Measurements from ENCODE around the gene PPP1R12A. TPM values are rescaled to one million over a fixed set of nuclear protein-coding genes. Genes with fewer than 3 reads are reported as not detected.

PPP1R12A gene
- total RNA-seq, 4 donors from 2014 or later: 181 to 286 (median 243) TPM

DNA sequence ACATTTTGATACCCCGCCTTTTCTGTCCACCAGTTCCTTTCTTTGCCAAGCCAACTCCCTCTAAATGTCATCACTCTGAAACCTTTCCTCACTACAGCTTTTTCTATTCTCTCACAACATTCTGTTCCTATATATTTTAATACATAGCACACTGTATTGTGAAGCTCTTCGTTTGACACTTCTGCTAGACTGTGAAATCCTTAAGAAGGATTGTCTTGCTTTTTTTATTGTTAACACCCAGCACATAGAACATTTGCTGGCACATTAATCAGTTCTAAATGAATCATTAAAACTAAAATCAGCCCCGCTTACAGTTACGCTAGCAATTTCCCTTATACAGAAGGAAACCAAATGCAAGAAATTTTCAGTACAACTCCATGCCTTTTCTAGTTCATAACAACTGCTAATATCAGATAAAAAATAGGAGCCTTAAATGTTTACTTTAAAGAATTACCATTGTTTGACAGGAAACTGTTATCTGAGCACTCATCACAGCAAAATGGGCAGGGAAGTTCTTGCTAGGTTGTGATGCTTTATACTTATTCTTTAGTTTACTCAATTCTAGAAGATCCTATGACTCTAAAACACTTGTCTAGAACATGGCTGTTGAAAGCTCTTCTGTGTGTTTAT lies 93.5 kb downstream of the PPP1R12A start:
- no peak for DNase-seq
- Histone ChIP-seq H3K27me3 (no peaks in the 10 kb centered on the region), H3K36me3 (no peaks in the 10 kb centered on the region), H3K4me1 (no peaks in the 10 kb centered on the region), H3K9me3 (no peaks in the 10 kb centered on the region), H3K27ac (peak overlapping the region in 1 of 2 donors; percentile 34), H3K4me3 (no peak overlapping the region)
- intact Hi-C loops (cut with DNase I; ENCODE audit: low total_unique reads): no loop called here
- no peak for TF ChIP-seq POLR2A (IDR thresholded peaks at IDR 0.05)
- TF ChIP-seq, protein P1, sequence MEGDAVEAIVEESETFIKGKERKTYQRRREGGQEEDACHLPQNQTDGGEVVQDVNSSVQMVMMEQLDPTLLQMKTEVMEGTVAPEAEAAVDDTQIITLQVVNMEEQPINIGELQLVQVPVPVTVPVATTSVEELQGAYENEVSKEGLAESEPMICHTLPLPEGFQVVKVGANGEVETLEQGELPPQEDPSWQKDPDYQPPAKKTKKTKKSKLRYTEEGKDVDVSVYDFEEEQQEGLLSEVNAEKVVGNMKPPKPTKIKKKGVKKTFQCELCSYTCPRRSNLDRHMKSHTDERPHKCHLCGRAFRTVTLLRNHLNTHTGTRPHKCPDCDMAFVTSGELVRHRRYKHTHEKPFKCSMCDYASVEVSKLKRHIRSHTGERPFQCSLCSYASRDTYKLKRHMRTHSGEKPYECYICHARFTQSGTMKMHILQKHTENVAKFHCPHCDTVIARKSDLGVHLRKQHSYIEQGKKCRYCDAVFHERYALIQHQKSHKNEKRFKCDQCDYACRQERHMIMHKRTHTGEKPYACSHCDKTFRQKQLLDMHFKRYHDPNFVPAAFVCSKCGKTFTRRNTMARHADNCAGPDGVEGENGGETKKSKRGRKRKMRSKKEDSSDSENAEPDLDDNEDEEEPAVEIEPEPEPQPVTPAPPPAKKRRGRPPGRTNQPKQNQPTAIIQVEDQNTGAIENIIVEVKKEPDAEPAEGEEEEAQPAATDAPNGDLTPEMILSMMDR (IDR thresholded peaks at IDR 0.05): no peak

DNA sequence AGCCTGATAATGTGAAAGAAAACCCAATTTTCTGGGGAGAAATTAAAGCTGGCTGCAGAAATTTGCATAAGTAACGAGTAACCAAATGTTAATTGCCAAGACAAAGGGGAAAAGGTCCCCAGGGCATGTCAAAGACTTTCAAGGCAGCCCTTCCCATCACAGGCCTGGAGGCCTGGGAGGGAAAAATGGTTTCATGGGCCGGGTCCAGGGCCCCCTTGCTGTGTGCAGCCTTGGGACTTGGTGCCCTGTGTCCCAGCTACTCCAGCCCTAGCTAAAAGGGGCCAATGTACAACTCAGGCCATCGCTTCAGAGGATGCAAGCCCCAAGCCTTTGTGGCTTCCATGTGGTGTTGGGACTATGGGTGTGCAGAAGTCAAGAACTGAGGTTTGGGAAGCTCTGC lies 96.5 kb downstream of the PPP1R12A start:
- no peak for DNase-seq
- H3K27ac ChIP-seq: no peak overlapping the region
- no peak overlapping the region for H3K4me3 ChIP-seq
- intact Hi-C loops (cut with DNase I; ENCODE audit: low total_unique reads): no loop called here
- no peak for TF ChIP-seq POLR2A (IDR thresholded peaks at IDR 0.05)
- TF ChIP-seq, protein P1 (IDR thresholded peaks at IDR 0.05): no peak
- no peaks in the 10 kb centered on the region for H3K9me3 ChIP-seq
- H3K4me1 ChIP-seq: no peaks in the 10 kb centered on the region
- H3K27me3 ChIP-seq: no peaks in the 10 kb centered on the region
- H3K36me3 ChIP-seq: no peaks in the 10 kb centered on the region

DNA sequence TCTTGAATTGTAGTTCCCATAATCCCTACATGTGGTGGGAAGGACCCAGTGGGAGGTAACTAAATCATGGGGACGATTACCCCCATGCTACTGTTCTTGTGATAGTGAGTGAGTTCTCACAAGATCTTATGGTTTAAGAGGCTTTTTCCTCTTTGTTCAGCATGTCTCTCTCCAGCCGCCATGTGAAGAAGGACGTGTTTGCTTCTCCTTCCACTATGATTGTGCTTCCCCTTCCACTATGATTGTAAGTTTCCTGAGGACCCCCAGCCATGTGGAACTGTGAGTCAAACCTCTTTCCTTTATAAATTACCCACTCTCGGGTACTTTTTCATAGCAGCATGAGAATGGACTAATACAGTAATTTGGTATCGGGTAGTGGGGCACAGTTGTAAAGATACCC lies 97.3 kb downstream of the PPP1R12A start:
- intact Hi-C loops (cut with DNase I; ENCODE audit: low total_unique reads): no loop called here
- H3K4me1 ChIP-seq: no peaks in the 10 kb centered on the region
- H3K9me3 ChIP-seq: no peaks in the 10 kb centered on the region
- H3K27me3 ChIP-seq: no peaks in the 10 kb centered on the region
- no peak overlapping the region for H3K27ac ChIP-seq
- H3K36me3 ChIP-seq: no peaks in the 10 kb centered on the region
- no peak for DNase-seq
- TF ChIP-seq POLR2A (IDR thresholded peaks at IDR 0.05): no peak
- TF ChIP-seq, protein P1 (IDR thresholded peaks at IDR 0.05): no peak
- no peak overlapping the region for H3K4me3 ChIP-seq

DNA sequence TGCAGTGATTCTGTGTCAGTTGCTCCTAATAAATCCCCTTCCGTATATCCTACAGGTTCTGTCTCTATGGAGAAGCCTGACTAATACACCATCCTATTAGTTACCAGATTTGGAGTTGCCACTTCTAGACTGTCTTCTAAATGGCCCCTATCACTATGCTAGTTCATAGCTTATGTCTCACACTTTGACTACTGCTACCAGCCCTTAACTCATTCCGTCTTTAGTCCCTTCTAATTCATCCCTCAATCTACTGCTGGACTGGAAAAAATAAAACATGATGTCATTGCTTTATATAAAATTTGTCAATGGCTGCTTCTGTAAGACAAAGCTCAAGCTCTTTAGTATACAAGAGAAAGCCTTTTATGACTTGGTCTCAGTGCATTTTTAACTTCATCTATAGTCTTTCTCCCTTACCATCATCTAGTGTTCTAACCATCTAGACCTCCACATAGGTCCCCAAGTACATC lies 99.5 kb downstream of the PPP1R12A start:
- no peaks in the 10 kb centered on the region for H3K36me3 ChIP-seq
- H3K4me1 ChIP-seq: peaks cover 0 to 8% of the 10 kb centered on the region in 2 donors
- TF ChIP-seq, protein P1 (IDR thresholded peaks at IDR 0.05): no peak
- no peak for TF ChIP-seq POLR2A (IDR thresholded peaks at IDR 0.05)
- no peak overlapping the region for H3K27ac ChIP-seq
- DNase-seq: no peak
- H3K4me3 ChIP-seq: no peak overlapping the region
- H3K9me3 ChIP-seq: no peaks in the 10 kb centered on the region
- no peaks in the 10 kb centered on the region for H3K27me3 ChIP-seq
- intact Hi-C loops (cut with DNase I; ENCODE audit: low total_unique reads): no loop called here

DNA sequence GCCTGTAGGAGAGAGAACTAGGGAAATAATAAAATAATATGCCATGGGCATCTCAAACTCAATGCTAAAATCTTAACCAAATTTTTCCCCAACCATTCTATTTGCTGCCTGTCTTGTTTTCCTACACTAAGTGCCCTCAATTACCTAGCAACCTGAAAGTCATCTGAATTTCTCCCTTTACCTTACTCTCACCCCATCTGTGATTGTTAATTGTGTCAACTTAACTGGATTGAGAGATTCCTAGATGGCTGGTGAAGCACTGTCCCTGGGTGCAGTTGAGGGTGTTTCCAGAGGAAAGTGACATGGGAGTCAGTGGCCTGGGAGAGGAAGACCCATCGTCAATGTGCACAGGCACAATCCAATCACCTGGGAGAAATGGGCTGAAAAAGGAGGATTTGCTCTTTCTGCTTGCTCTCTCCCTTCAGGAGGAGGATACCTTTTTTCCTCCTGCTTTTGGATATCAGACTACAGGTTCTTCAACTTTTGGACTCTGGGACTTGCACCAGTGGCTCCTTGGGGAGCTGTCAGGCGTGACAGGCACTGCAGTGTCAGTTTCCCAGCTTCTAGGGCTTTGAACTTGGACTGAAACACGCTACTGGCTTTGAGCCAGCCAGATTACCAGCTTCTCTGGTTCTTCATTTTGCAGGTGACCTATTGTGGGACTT lies 100.1 kb downstream of the PPP1R12A start:
- intact Hi-C loops (cut with DNase I; ENCODE audit: low total_unique reads): no loop called here
- H3K4me1 ChIP-seq: peaks cover 0 to 8% of the 10 kb centered on the region in 2 donors
- no peaks in the 10 kb centered on the region for H3K27me3 ChIP-seq
- no peak for DNase-seq
- no peaks in the 10 kb centered on the region for H3K36me3 ChIP-seq
- H3K27ac ChIP-seq: no peak overlapping the region
- H3K9me3 ChIP-seq: no peaks in the 10 kb centered on the region
- H3K4me3 ChIP-seq: no peak overlapping the region
- TF ChIP-seq, protein P1 (IDR thresholded peaks at IDR 0.05): no peak
- no peak for TF ChIP-seq POLR2A (IDR thresholded peaks at IDR 0.05)
